C4-2B (cell line): ENCODE data around the gene SLC24A3.

ENCODE experiments used
- H3K27ac ChIP-seq: fragments of 450-650 bp; 2 replicates; pipeline ENCODE4 v1.5.1; 2017
- ZFX ChIP-seq: fragments of 450-650 bp; IDR thresholded peaks from 2 replicates; pipeline ENCODE4 v1.6.1; 2017
- TF ChIP-seq, protein P1 (sequence below): fragments of 450-650 bp; conservative IDR thresholded peaks from 2 replicates; pipeline ENCODE4 v1.5.1; 2017; ENCODE audit warnings: mild to moderate bottlenecking

SLC24A3 gene

DNA sequence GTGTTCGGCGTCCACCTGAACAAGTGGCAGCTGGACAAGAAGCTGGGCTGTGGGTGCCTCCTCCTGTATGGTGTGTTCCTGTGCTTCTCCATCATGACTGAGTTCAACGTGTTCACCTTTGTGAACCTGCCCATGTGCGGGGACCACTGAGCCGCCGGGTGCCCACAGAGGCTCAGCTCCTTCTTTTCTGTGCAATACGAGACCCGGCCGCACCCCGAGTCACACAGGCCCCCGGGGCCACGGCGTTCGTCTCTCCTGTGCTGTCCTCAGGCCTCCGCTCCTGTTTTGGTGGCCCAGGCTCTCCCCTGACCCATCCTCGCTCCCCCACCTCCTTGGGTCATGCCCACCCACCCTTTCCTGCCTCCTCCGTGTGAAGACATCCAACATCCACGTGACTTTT is 508.5 kb downstream of the SLC24A3 start:
- TF ChIP-seq, protein P1, sequence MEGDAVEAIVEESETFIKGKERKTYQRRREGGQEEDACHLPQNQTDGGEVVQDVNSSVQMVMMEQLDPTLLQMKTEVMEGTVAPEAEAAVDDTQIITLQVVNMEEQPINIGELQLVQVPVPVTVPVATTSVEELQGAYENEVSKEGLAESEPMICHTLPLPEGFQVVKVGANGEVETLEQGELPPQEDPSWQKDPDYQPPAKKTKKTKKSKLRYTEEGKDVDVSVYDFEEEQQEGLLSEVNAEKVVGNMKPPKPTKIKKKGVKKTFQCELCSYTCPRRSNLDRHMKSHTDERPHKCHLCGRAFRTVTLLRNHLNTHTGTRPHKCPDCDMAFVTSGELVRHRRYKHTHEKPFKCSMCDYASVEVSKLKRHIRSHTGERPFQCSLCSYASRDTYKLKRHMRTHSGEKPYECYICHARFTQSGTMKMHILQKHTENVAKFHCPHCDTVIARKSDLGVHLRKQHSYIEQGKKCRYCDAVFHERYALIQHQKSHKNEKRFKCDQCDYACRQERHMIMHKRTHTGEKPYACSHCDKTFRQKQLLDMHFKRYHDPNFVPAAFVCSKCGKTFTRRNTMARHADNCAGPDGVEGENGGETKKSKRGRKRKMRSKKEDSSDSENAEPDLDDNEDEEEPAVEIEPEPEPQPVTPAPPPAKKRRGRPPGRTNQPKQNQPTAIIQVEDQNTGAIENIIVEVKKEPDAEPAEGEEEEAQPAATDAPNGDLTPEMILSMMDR: no peak
- TF ChIP-seq ZFX: no peak
- no peak overlapping the region for H3K27ac ChIP-seq

DNA sequence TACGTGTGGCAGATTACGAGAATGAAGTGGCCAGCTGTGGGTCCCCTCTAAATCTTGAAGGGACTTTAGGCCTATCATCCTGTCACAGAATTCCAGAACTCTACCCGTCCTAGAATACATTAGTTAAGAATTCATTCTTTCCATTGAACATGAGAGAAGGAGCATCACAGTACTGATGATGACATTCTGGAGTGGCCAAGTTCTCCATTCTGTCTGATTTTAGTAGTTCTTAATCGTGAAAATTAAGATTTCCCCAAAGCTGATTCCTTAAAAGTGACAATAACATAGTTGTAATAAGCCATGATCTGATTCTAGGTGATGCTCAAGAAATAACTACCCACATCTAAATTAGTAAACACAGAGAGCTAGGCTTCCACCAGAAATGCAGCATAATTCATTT is 510.6 kb downstream of the SLC24A3 start:
- no peak overlapping the region for H3K27ac ChIP-seq
- TF ChIP-seq, protein P1: no peak
- no peak for TF ChIP-seq ZFX

DNA sequence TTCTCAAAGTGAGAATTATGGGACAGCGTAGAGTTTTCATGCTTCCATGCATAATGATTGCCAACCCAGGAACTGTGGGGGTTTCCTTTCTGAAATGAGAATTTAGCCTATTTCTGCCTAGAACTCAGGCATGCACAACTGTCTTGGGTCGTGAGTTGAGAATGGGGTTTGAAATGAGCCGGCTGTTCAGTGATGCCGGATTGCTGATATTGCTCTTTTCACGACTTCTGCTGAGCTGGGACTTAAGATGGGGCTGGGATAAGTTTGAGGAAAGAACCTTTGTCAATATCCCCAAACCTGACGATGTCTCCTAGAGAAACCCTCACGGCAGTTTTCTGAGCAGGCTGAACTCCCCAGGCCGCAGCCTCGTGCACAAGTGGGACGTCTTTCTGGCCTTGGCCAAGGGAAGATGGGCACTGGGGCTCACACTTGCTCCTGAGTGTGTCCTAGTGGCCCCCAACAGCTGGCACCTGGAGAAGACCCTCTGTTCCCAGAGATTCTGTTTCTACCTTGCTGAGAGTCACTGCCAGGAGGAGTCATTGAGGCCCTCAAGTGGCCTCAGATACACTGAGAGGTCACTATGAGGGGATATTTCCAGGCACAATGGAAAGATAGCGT is 511.5 kb downstream of the SLC24A3 start:
- no peak overlapping the region for H3K27ac ChIP-seq
- TF ChIP-seq, protein P1: no peak
- TF ChIP-seq ZFX: no peak

DNA sequence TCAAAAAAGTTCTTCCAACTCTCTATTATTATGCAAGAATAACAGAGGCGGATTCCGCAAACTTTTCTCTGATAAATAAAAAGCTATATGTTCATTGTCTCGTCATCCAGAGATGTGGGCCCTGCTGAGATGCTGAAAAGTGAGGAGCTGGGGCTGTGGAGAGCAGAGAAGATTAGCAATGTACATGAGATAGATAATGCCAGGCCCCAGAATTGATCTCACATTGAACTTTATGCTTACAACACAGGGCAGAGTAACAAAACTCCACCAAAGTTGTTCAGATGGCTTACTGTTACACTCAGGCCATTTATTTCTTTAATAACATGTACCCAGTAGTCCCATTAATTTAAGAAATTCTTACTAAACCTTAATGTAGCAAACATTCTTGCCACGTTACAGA is 512.9 kb downstream of the SLC24A3 start:
- no peak overlapping the region for H3K27ac ChIP-seq

DNA sequence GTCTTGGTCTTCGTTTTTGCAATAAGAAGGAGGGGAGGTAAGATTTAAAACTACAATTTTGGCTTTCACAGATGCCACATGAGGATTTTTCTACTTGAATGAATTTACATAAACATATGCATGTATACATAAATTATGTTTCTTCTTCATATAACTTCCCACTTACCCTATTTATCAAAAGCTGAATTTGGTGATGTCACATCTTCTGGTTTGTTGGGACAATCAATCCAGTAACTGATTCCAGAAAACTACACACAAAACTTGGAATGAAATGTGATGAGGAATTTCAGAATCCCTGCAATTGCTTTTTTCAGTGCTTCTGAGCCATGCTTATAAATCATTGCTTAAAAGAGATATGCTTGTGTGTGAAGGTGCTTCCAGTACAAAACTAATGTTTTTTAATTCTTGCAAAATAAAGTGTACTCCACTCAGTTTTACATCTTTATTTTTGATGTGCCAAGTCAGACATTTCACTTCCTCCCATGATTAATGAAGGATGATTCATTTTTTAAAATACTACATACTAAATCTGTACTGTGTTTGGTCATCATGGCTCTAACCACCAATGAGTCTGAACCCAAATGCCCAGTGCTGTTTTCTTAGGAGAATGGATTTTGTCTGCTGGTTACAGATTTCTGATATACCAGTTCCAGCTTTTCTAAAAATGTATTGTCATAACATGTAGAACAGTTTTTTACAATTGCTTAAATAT is 513.5 kb downstream of the SLC24A3 start:
- TF ChIP-seq, protein P1: no peak
- no peak for TF ChIP-seq ZFX
- no peak overlapping the region for H3K27ac ChIP-seq

More for the DNA sequence above, 512.9 kb downstream of the SLC24A3 start:
- TF ChIP-seq, protein P1: no peak
- no peak for TF ChIP-seq ZFX

DNA sequence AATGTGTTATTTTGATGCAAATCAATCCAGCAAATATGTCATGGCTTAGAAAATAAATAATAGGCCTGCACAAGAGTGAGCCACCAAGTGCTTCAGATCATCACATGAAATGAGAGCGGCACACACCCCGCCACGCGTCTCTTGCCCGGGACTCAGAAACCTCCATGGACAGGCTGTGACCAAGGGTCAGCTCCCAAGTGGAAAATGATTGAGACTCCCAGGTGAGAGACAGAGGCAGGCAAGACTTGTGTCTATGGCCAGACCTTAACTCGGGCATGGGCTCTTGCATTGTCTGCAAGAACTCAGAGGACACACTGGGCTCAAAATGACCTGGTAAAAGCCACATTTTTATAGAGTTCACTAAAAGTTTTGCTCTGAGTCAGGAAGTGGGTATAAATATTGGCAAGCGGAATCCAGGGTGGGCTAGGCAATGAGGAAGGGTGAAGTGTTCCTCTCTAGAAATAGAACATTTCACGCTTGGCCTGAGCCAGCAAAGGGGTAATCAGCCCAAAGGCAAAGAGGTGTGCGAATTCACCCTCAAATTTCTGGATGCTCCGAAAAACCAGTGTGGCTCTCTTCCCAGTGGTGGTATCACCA is 514.9 kb downstream of the SLC24A3 start:
- TF ChIP-seq, protein P1: no peak
- TF ChIP-seq ZFX: no peak
- no peak overlapping the region for H3K27ac ChIP-seq

DNA sequence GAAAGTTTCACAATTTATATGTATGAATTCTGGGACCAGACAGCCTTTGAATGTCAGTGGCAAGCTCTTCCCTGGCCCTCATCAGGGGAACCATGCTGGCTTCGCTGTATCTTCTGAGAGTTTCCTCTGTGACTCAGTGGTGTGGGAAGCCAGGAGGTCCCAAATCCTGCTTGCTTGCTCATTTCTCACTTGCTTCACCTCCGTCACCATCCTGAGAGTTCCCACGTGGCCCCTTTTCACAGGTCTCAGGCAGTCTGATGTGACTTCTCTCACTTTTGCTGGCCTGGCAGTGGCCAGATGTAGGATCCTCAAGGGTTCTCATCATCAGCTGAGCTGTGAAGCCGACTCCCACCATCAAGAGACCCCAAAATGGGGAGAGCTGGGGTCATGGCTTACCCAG is 517.2 kb downstream of the SLC24A3 start:
- TF ChIP-seq ZFX: no peak
- TF ChIP-seq, protein P1: no peak

More for the DNA sequence above, 517.2 kb downstream of the SLC24A3 start:
- H3K27ac ChIP-seq: no peak overlapping the region
